PFSK-1 (cell line): ENCODE measurements around the gene GNA14.

Experiments
- POLR2AphosphoS5 ChIP-seq: IDR thresholded peaks from 2 replicates; pipeline ENCODE4 v1.6.1; 2012; ENCODE audit warnings: low read depth, mild to moderate bottlenecking, control low read depth, low read length, moderate library complexity
- TAF1 ChIP-seq: IDR thresholded peaks from 2 replicates; pipeline ENCODE4 v1.6.1; 2012; ENCODE audit warnings: low read length, control low read depth, borderline replicate concordance; ENCODE audit not compliant: insufficient read depth

DNA sequence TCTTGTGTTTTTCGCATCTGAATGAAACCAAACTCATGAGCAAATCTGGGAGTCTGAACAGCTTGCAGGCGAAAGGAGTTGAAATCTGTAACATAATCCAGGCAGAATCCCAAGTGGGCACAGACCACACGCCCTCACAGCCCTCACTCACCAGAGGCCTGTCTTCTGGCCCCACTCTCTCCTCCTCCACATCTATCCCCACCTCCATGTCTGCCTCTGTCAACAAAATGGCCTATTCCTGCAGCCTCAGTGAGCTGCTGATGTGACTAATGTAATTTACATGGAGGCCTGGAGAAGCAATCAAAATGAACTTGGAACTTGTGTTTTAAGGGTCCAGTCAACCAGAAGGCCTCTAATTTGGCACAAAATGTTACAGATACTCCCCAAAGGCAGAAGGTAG is 136.6 kb downstream of the GNA14 start:
- TF ChIP-seq POLR2AphosphoS5 (no peak), TAF1 (no peak)
